ENCODE measurements around the gene GOLGA3. TPM values are rescaled to one million over a fixed set of nuclear protein-coding genes. Genes with fewer than 3 reads are reported as not detected.

Gene GOLGA3
- total and polyA plus RNA-seq, 10 of the 15 experiments (the other 5 are each of a cell fraction or from before 2014, with no cell fraction given) = 2.0 to 42.7 (median 15.2) TPM

DNA sequence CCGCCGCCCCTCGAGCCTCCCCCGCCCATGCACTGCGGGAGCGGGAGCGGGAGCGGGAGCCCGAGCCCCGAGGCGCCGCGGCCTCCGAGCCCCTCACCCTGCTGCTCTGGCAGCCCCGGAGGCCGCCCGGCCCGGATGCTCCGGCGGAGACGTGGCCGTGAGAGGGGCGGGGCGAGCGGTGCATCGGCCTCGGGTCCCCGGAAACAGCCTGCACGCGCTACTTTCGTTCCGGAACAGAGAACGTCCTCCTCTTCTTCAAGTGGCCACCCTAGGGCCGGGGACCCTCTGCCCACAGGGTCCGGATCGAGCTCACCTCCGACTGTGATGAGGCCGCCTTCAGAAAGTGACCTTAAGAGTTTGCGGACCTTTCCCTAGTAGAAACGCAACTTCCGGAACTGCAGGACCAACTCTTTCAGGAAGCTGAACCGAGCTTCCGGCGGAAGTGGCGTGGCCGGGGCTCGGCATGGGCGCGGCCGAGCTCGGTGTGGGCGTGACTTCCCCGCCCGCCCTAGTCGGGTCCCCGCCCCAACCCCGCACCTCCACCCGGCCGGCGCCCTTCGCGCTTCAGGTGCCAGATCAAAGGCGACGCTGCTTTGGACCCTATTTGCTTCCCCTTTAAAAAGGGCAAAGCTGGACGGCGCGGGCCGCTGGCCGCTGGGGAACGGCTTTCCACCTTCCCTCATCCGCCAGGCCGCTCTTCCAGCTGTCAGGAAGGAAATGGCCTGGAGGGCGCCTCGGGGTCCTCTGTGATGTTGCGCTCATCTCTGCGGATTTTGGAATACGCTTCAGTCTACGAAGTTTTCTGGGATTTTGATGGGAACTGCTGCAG lies at the start of gene GOLGA3 (continued):
- TF ChIP-seq ZSCAN29 (IDR thresholded peaks at IDR 0.05) = peak; percentile 72; the same call in 1 of the 2 replicates
- TF ChIP-seq YY1 (IDR thresholded peaks at IDR 0.05; ENCODE audit: low read depth, low read length) = peak; percentile 82; the same call in 1 of the 2 replicates
- TF ChIP-seq BHLHE40 (IDR thresholded peaks at IDR 0.05; ENCODE audit: borderline replicate concordance in 1 of 2, low read depth in 2 of 2, low read length in 1 of 2) = peak in 1 of 2 experiments; percentile 34; a peak in 1 of 4 replicates
- no peak for TF ChIP-seq NR2C2 (IDR thresholded peaks at IDR 0.05; ENCODE audit: borderline replicate concordance, control insufficient read depth, insufficient read length, low read depth)
- peak; percentile 17; the same call in 1 of the 2 replicates for TF ChIP-seq CBFB (IDR thresholded peaks at IDR 0.05; ENCODE audit: low read depth)
- TF ChIP-seq NR2C1 (IDR thresholded peaks at IDR 0.05) = peak; percentile 89
- TF ChIP-seq, protein P1, sequence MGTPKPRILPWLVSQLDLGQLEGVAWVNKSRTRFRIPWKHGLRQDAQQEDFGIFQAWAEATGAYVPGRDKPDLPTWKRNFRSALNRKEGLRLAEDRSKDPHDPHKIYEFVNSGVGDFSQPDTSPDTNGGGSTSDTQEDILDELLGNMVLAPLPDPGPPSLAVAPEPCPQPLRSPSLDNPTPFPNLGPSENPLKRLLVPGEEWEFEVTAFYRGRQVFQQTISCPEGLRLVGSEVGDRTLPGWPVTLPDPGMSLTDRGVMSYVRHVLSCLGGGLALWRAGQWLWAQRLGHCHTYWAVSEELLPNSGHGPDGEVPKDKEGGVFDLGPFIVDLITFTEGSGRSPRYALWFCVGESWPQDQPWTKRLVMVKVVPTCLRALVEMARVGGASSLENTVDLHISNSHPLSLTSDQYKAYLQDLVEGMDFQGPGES (IDR thresholded peaks at IDR 0.05) = peak; percentile 76
- TF ChIP-seq, protein P2, sequence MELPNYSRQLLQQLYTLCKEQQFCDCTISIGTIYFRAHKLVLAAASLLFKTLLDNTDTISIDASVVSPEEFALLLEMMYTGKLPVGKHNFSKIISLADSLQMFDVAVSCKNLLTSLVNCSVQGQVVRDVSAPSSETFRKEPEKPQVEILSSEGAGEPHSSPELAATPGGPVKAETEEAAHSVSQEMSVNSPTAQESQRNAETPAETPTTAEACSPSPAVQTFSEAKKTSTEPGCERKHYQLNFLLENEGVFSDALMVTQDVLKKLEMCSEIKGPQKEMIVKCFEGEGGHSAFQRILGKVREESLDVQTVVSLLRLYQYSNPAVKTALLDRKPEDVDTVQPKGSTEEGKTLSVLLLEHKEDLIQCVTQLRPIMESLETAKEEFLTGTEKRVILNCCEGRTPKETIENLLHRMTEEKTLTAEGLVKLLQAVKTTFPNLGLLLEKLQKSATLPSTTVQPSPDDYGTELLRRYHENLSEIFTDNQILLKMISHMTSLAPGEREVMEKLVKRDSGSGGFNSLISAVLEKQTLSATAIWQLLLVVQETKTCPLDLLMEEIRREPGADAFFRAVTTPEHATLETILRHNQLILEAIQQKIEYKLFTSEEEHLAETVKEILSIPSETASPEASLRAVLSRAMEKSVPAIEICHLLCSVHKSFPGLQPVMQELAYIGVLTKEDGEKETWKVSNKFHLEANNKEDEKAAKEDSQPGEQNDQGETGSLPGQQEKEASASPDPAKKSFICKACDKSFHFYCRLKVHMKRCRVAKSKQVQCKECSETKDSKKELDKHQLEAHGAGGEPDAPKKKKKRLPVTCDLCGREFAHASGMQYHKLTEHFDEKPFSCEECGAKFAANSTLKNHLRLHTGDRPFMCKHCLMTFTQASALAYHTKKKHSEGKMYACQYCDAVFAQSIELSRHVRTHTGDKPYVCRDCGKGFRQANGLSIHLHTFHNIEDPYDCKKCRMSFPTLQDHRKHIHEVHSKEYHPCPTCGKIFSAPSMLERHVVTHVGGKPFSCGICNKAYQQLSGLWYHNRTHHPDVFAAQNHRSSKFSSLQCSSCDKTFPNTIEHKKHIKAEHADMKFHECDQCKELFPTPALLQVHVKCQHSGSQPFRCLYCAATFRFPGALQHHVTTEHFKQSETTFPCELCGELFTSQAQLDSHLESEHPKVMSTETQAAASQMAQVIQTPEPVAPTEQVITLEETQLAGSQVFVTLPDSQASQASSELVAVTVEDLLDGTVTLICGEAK (IDR thresholded peaks at IDR 0.05; ENCODE audit: borderline replicate concordance) = peak; percentile 100
- peak; percentile 61; the same call in 1 of the 2 replicates for TF ChIP-seq RUNX3 (IDR thresholded peaks at IDR 0.05; ENCODE audit: low read length)
- TF ChIP-seq GATAD2B (conservative IDR thresholded peaks at IDR 0.05; ENCODE audit: low read depth) = peak; percentile 79; the same call in 1 of the 2 replicates
- TF ChIP-seq ZNF24 (IDR thresholded peaks at IDR 0.05) = no peak
- 0 out of 4 replicates have a peak, but pooled peaks of 1 of the 2 experiments have one; percentile 8 for TF ChIP-seq IKZF2 (IDR thresholded peaks at IDR 0.05)
- TF ChIP-seq LARP7 (IDR thresholded peaks at IDR 0.05) = peak; percentile 97
- peak; percentile 88 for TF ChIP-seq HCFC1 (IDR thresholded peaks at IDR 0.05; ENCODE audit: low read length)
- TF ChIP-seq ZNF207 (IDR thresholded peaks at IDR 0.05; ENCODE audit: borderline replicate concordance) = peak; percentile 88
- TF ChIP-seq SRF (IDR thresholded peaks at IDR 0.05; ENCODE audit: low read depth in 2 of 2, low read length in 2 of 2) = peak; percentile 31 to 83; a peak in 3 of 4 replicates
- TF ChIP-seq DPF2 (IDR thresholded peaks at IDR 0.05) = no peak
- TF ChIP-seq EED (IDR thresholded peaks at IDR 0.05; ENCODE audit: low read depth) = no peak
- no peak for TF ChIP-seq CHD4 (IDR thresholded peaks at IDR 0.05)
- TF ChIP-seq RAD21 (IDR thresholded peaks at IDR 0.05; ENCODE audit: insufficient read depth, low read depth, low read length) = no peak
- TF ChIP-seq EP300 (IDR thresholded peaks at IDR 0.05; ENCODE audit: borderline replicate concordance in 1 of 2, control insufficient read depth in 1 of 2, low read depth in 2 of 2, low read length in 2 of 2) = no peak
- TF ChIP-seq JUND (IDR thresholded peaks at IDR 0.05; ENCODE audit: low read depth, low read length) = 0 out of 2 replicates have a peak, but pooled peaks have one; percentile 17
- TF ChIP-seq ETV6 (conservative IDR thresholded peaks at IDR 0.05 in 1 of 2, IDR thresholded peaks at IDR 0.05 in 1 of 2; ENCODE audit: borderline replicate concordance in 1 of 2, low read depth in 1 of 2) = peak in 1 of 2 experiments; percentile 20; a peak in 1 of 4 replicates
- TF ChIP-seq MEF2B (IDR thresholded peaks at IDR 0.05; ENCODE audit: partially characterized antibody, poor library complexity, severe bottlenecking) = no peak
- TF ChIP-seq WRNIP1 (IDR thresholded peaks at IDR 0.05; ENCODE audit: borderline replicate concordance, low read depth, low read length) = peak; percentile 95
- no peak for TF ChIP-seq RAD51 (IDR thresholded peaks at IDR 0.05)

Data from GM12878 (cell line).